ENCODE measurements around the gene LMO7. TPM values are rescaled to one million over a fixed set of nuclear protein-coding genes. Genes with fewer than 3 reads are reported as not detected.

Gene LMO7
- total and polyA plus RNA-seq, 2 of the 13 experiments (the other 11 are each of a cell fraction or from before 2014, with no cell fraction given) = 34.0 to 121 TPM

DNA sequence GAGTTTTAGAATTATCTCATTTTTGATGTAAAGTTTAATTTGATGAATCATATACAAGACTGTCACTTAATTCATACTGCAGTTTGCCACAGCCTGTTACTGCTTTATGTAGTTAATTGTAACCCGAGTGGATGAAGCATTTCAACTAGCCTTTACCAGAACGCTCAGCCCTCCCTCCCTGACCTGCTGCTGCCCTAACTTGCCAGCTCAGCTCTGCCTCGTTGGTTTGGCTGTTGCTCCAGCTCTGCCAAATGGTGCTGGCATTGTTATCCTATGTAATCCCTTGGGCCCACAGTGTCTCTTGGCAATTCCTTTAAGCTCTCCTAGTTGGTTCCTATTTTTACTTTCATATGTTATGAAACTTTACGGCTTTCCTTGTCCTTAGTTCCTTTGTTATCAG lies 113.3 kb downstream of the LMO7 start (continued):
- TF ChIP-seq, protein P1, sequence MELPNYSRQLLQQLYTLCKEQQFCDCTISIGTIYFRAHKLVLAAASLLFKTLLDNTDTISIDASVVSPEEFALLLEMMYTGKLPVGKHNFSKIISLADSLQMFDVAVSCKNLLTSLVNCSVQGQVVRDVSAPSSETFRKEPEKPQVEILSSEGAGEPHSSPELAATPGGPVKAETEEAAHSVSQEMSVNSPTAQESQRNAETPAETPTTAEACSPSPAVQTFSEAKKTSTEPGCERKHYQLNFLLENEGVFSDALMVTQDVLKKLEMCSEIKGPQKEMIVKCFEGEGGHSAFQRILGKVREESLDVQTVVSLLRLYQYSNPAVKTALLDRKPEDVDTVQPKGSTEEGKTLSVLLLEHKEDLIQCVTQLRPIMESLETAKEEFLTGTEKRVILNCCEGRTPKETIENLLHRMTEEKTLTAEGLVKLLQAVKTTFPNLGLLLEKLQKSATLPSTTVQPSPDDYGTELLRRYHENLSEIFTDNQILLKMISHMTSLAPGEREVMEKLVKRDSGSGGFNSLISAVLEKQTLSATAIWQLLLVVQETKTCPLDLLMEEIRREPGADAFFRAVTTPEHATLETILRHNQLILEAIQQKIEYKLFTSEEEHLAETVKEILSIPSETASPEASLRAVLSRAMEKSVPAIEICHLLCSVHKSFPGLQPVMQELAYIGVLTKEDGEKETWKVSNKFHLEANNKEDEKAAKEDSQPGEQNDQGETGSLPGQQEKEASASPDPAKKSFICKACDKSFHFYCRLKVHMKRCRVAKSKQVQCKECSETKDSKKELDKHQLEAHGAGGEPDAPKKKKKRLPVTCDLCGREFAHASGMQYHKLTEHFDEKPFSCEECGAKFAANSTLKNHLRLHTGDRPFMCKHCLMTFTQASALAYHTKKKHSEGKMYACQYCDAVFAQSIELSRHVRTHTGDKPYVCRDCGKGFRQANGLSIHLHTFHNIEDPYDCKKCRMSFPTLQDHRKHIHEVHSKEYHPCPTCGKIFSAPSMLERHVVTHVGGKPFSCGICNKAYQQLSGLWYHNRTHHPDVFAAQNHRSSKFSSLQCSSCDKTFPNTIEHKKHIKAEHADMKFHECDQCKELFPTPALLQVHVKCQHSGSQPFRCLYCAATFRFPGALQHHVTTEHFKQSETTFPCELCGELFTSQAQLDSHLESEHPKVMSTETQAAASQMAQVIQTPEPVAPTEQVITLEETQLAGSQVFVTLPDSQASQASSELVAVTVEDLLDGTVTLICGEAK (IDR thresholded peaks at IDR 0.05) = no peak
- TF ChIP-seq, protein P1 (CRISPR knock-in tag; IDR thresholded peaks at IDR 0.05) = no peak
- TF ChIP-seq, protein P2, sequence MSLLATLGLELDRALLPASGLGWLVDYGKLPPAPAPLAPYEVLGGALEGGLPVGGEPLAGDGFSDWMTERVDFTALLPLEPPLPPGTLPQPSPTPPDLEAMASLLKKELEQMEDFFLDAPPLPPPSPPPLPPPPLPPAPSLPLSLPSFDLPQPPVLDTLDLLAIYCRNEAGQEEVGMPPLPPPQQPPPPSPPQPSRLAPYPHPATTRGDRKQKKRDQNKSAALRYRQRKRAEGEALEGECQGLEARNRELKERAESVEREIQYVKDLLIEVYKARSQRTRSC (CRISPR knock-in tag; IDR thresholded peaks at IDR 0.05; ENCODE audit: low read depth) = no peak
- TF ChIP-seq RXRB (CRISPR knock-in tag; IDR thresholded peaks at IDR 0.05; ENCODE audit: borderline replicate concordance) = no peak
- TF ChIP-seq HDAC2 (CRISPR knock-in tag; IDR thresholded peaks at IDR 0.05) = no peak
- TF ChIP-seq HMG20A (CRISPR knock-in tag; IDR thresholded peaks at IDR 0.05; ENCODE audit: borderline replicate concordance) = no peak
- no peak for TF ChIP-seq ZNF567 (CRISPR knock-in tag; IDR thresholded peaks at IDR 0.05; ENCODE audit: borderline replicate concordance)
- no peak for TF ChIP-seq RFXANK (CRISPR knock-in tag; IDR thresholded peaks at IDR 0.05)
- no peak for TF ChIP-seq ZNF598 (CRISPR knock-in tag; IDR thresholded peaks at IDR 0.05; ENCODE audit: borderline replicate concordance)
- TF ChIP-seq, protein P3, sequence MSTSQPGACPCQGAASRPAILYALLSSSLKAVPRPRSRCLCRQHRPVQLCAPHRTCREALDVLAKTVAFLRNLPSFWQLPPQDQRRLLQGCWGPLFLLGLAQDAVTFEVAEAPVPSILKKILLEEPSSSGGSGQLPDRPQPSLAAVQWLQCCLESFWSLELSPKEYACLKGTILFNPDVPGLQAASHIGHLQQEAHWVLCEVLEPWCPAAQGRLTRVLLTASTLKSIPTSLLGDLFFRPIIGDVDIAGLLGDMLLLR (CRISPR knock-in tag; IDR thresholded peaks at IDR 0.05) = no peak
- TF ChIP-seq CEBPB (IDR thresholded peaks at IDR 0.05; ENCODE audit: borderline replicate concordance, low read depth, low read length) = no peak
- TF ChIP-seq ZNF672 (CRISPR knock-in tag; IDR thresholded peaks at IDR 0.05) = no peak
- no peak for TF ChIP-seq FOSL2 (CRISPR knock-in tag; IDR thresholded peaks at IDR 0.05)

Measured in HepG2 (cell line).